ENCODE results near the gene CAMTA1.
"Not testable (repeated sequence)": the region's sequence is repeated elsewhere in the genome, so short reads cannot be mapped to it uniquely, and the experiment has no call there.

Gene CAMTA1

GRCh38 chr1:7127322-7128075, 342.2 kb downstream of the CAMTA1 start:
- in situ Hi-C loops (cut with MboI; ENCODE audit: low sequenced_read_pairs) = no loop called here

- in situ Hi-C loops (cut with MboI; ENCODE audit: low sequenced_read_pairs) = no loop called here
Measured at GRCh38 chr1:7128293-7128692, 343.0 kb downstream of the CAMTA1 start.

- in situ Hi-C loops (cut with MboI; ENCODE audit: low sequenced_read_pairs) = no loop called here
Measured at GRCh38 chr1:7130127-7130526, 344.9 kb downstream of the CAMTA1 start.

GRCh38 chr1:7135493-7135892, 350.2 kb downstream of the CAMTA1 start:
- in situ Hi-C loops (cut with MboI; ENCODE audit: low sequenced_read_pairs) = no loop called here

- in situ Hi-C loops (cut with MboI; ENCODE audit: low sequenced_read_pairs) = no loop called here
Measured at GRCh38 chr1:7136166-7136953, 351.1 kb downstream of the CAMTA1 start.

GRCh38 chr1:7140251-7140650, 355.0 kb downstream of the CAMTA1 start:
- in situ Hi-C loops (cut with MboI; ENCODE audit: low sequenced_read_pairs) = no loop called here

- in situ Hi-C loops (cut with MboI; ENCODE audit: low sequenced_read_pairs) = no loop called here
Measured at GRCh38 chr1:7145947-7146346, 360.7 kb downstream of the CAMTA1 start.

- in situ Hi-C loops (cut with MboI; ENCODE audit: low sequenced_read_pairs) = no loop called here
Measured at GRCh38 chr1:7146710-7147109, 361.5 kb downstream of the CAMTA1 start.

GRCh38 chr1:7147581-7148282, 362.5 kb downstream of the CAMTA1 start:
- in situ Hi-C loops (cut with MboI; ENCODE audit: low sequenced_read_pairs) = not testable (repeated sequence)

- in situ Hi-C loops (cut with MboI; ENCODE audit: low sequenced_read_pairs) = no loop called here
Measured at GRCh38 chr1:7149080-7149838, 364.0 kb downstream of the CAMTA1 start.

GRCh38 chr1:7150724-7151280, 365.5 kb downstream of the CAMTA1 start:
- in situ Hi-C loops (cut with MboI; ENCODE audit: low sequenced_read_pairs) = no loop called here

- in situ Hi-C loops (cut with MboI; ENCODE audit: low sequenced_read_pairs) = no loop called here
Measured at GRCh38 chr1:7151978-7152377, 366.7 kb downstream of the CAMTA1 start.

GRCh38 chr1:7152655-7153054, 367.4 kb downstream of the CAMTA1 start:
- in situ Hi-C loops (cut with MboI; ENCODE audit: low sequenced_read_pairs) = no loop called here

GRCh38 chr1:7153464-7153863, 368.2 kb downstream of the CAMTA1 start:
- in situ Hi-C loops (cut with MboI; ENCODE audit: low sequenced_read_pairs) = no loop called here

- in situ Hi-C loops (cut with MboI; ENCODE audit: low sequenced_read_pairs) = no loop called here
Measured at GRCh38 chr1:7159116-7159781, 374.0 kb downstream of the CAMTA1 start.

- in situ Hi-C loops (cut with MboI; ENCODE audit: low sequenced_read_pairs) = not testable (repeated sequence)
Measured at GRCh38 chr1:7168554-7168953, 383.3 kb downstream of the CAMTA1 start.

- in situ Hi-C loops (cut with MboI; ENCODE audit: low sequenced_read_pairs) = no loop called here
Measured at GRCh38 chr1:7171168-7171567, 385.9 kb downstream of the CAMTA1 start.

- in situ Hi-C loops (cut with MboI; ENCODE audit: low sequenced_read_pairs) = no loop called here
Measured at GRCh38 chr1:7171574-7171973, 386.3 kb downstream of the CAMTA1 start.

GRCh38 chr1:7172804-7173203, 387.6 kb downstream of the CAMTA1 start:
- in situ Hi-C loops (cut with MboI; ENCODE audit: low sequenced_read_pairs) = no loop called here

GRCh38 chr1:7174561-7174960, 389.3 kb downstream of the CAMTA1 start:
- in situ Hi-C loops (cut with MboI; ENCODE audit: low sequenced_read_pairs) = no loop called here

Measured in HL-60/S4 treated with retinoic acid at 250 ng/mL for 4 days and 3 days (cell line).